Ascending aorta (tissue), 2 donors: Measurements from ENCODE around the gene ZNF530. TPM values are rescaled to one million over a fixed set of nuclear protein-coding genes. Genes with fewer than 3 reads are reported as not detected.
A peak's percentile ranks its signal among the peaks of the same experiment; 100 is the strongest.

Experiments used
- DNase-seq, 2 donors: peaks; one replicate each; pipeline ENCODE4 v3.0.0-alpha.2; 2019; ENCODE audit warnings: low spot score in 2 of 2
- H3K27ac ChIP-seq, 2 donors: fragments of 200-600 bp; sonication (generic); one replicate each; pipeline ENCODE4 v1.5.1; 2016 to 2017; ENCODE audit warnings: mild to moderate bottlenecking in 1 of 2
- H3K27me3 ChIP-seq: fragments of 200-600 bp; sonication (generic); one replicate; pipeline ENCODE4 v1.5.1; 2017
- H3K36me3 ChIP-seq, 2 donors: fragments of 200-600 bp; sonication (generic); one replicate each; pipeline ENCODE4 v1.5.1; 2016
- H3K4me1 ChIP-seq, 2 donors: fragments of 200-600 bp; sonication (generic); one replicate each; pipeline ENCODE4 v1.5.1; 2016 to 2017; ENCODE audit warnings: mild to moderate bottlenecking in 1 of 2
- H3K4me3 ChIP-seq, 2 donors: fragments of 200-600 bp; sonication (generic); one replicate each; pipeline ENCODE4 v1.5.1; 2016 to 2017; ENCODE audit warnings: mild to moderate bottlenecking in 1 of 2
- H3K9me3 ChIP-seq, 2 donors: fragments of 200-600 bp; sonication (generic); one replicate each; pipeline ENCODE4 v1.5.1; 2016
- CTCF ChIP-seq, 3 experiments: fragments of 200-600 bp in 2 of 3; fragments of 450-650 bp in 1 of 3; sonication (generic) in 2 of 3; IDR thresholded peaks; one replicate each; pipeline ENCODE4 v1.5.1; 2016 to 2019; ENCODE audit warnings: antibody characterized with exemption in 3 of 3, mild to moderate bottlenecking in 1 of 3, moderate library complexity in 1 of 3
- intact Hi-C: fragments of 100-400 bp; cut with DNase I; formaldehyde crosslinking; loops from one replicate; pipeline ENCODE4 v1.15.1; 2023
- total RNA-seq: library from RNA; depleted of rRNA; stranded (reverse); fragments of >200 nt; gene quantifications from one replicate; pipeline ENCODE4 v1.1.0, GENCODE V29; 2016

ZNF530 gene
- total RNA-seq, 1 donor from 2014 or later = 2.6 TPM

GRCh38 chr19:57615346-57615745 lies 15.7 kb downstream of the ZNF530 start:
- Histone ChIP-seq H3K4me3 (peak overlapping the region; percentile 84 to 95), H3K36me3 (peaks cover 42 to 54% of the 10 kb centered on the region in 2 donors)
- intact Hi-C loops = no loop called here

GRCh38 chr19:57620673-57621348 lies 21.1 kb downstream of the ZNF530 start:
- intact Hi-C loops = no loop called here
- Histone ChIP-seq H3K4me1 (no peaks in the 10 kb centered on the region), H3K27me3 (no peaks in the 10 kb centered on the region), H3K4me3 (peak overlapping the region in 1 of 2 donors; percentile 23), H3K9me3 (peaks cover 97 to 100% of the 10 kb centered on the region in 2 donors), H3K27ac (no peak overlapping the region), H3K36me3 (peaks cover 64 to 93% of the 10 kb centered on the region in 2 donors)
- no peak for TF ChIP-seq CTCF (IDR thresholded peaks at IDR 0.05)
- DNase-seq = no peak

More at GRCh38 chr19:57615346-57615745, 15.7 kb downstream of the ZNF530 start:
- H3K27ac ChIP-seq = no peak overlapping the region
- no peak for DNase-seq
- H3K27me3 ChIP-seq = no peaks in the 10 kb centered on the region
- peaks cover 57 to 59% of the 10 kb centered on the region in 2 donors for H3K9me3 ChIP-seq
- H3K4me1 ChIP-seq = peaks cover 3 to 8% of the 10 kb centered on the region in 2 donors
- TF ChIP-seq CTCF (IDR thresholded peaks at IDR 0.05) = no peak

GRCh38 chr19:57623091-57623490 lies 23.4 kb downstream of the ZNF530 start:
- peaks cover 44 to 70% of the 10 kb centered on the region in 2 donors for H3K36me3 ChIP-seq

DNA sequence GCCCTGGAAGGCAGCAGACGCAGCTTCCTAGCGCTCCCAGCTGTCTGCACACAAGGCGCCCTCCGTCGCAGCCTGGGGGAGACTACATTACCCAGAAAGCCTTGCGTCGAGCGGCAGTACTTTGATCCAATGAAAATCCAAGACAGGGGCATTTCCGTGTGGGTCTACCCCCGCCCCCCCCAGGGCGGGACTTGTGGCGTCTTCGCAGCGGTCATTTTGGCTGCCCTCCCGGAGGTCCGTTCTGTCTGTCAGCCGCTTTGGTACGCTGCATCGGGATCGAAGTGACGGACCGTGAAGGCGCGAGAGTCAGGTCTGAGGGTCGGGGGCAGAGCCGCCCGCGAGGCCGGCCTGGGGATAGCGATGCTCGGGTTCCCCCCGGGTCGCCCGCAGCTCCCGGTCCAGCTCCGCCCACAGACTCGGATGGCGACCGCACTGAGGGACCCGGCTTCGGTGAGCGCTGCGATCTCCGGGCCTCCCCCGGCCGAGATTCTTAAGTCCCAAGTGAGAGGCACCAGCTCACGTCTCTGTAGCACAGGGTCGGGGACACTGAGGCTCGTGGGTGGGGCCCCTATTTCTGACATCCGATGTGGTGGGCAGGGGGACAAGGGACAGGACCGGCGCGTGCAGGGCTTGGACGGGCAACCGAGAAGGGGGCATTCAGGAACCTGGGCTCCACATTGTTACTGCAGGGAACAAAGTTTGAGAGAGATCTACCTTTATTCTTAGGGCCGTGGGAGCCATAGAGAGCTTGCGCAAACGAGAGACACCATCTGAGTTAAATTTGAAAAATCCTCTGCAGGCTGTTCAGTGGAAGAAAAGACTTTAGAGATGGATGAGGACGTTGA lies 33.5 kb downstream of the ZNF530 start, which contains the start of gene ZNF211:
Gene ZNF211, plus strand, starts transcription at position 182 of the 845 bp plus-strand sequence. Its CDS starts 179 bp downstream, at position 361.
- peak within 1 kb of the TSS; percentile 73 to 96 for H3K4me3 ChIP-seq
- intact Hi-C loops = no loop called here
- peak; percentile 64 to 95 for DNase-seq
- H3K4me1 ChIP-seq = peaks cover 0 to 3% of the 10 kb centered on the region in 2 donors
- peaks cover 42 to 76% of the 10 kb centered on the region in 2 donors for H3K9me3 ChIP-seq
- peak within 1 kb of the TSS; percentile 73 to 87 for H3K27ac ChIP-seq
- H3K27me3 ChIP-seq = no peaks in the 10 kb centered on the region
- H3K36me3 ChIP-seq = peaks cover 22 to 50% of the 10 kb centered on the region in 2 donors
- no peak for TF ChIP-seq CTCF (IDR thresholded peaks at IDR 0.05)

More at GRCh38 chr19:57623091-57623490, 23.4 kb downstream of the ZNF530 start:
- intact Hi-C loops = no loop called here
- no peak for TF ChIP-seq CTCF (IDR thresholded peaks at IDR 0.05)
- Histone ChIP-seq H3K27ac (no peak overlapping the region), H3K27me3 (no peaks in the 10 kb centered on the region), H3K4me3 (no peak overlapping the region), H3K9me3 (peaks cover 91 to 100% of the 10 kb centered on the region in 2 donors), H3K4me1 (no peaks in the 10 kb centered on the region)
- no peak for DNase-seq

DNA sequence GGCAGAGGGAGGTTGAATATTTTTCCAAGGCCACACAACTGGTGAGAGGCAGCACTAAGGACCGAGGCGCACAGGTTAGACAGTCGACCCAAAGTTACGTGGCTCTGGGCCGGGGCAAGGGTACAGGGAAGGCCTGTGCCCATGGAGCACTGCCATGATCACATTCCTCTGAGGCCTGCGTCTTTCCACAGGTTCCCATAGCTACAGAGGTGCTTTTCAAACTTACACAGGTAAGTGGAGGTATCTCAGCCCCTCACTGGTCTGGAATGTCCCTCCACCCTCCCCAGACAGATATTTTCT lies 34.1 kb downstream of the ZNF530 start:
- no peak for TF ChIP-seq CTCF (IDR thresholded peaks at IDR 0.05)
- peaks cover 23 to 56% of the 10 kb centered on the region in 2 donors for H3K36me3 ChIP-seq
- H3K9me3 ChIP-seq = peaks cover 44 to 76% of the 10 kb centered on the region in 2 donors
- H3K27me3 ChIP-seq = no peaks in the 10 kb centered on the region
- peak overlapping the region; percentile 73 to 96 for H3K4me3 ChIP-seq
- H3K4me1 ChIP-seq = peaks cover 0 to 3% of the 10 kb centered on the region in 2 donors
- no peak for DNase-seq
- no peak overlapping the region for H3K27ac ChIP-seq
- intact Hi-C loops = no loop called here
